HG02852 (cell line): ENCODE measurements around the gene STK35.

Source experiments
- ATAC-seq: cut with Tn5 transposase; IDR thresholded peaks from one replicate; pipeline ENCODE4 v1.9.1; 2021; ENCODE audit warnings: mild to moderate bottlenecking, moderate library complexity; ENCODE audit not compliant: unreplicated experiment

STK35 gene

GRCh38 chr20:2103461-2104153 is 2.0 kb downstream of the STK35 start:
- ATAC-seq = no peak

- ATAC-seq = no peak
These were observed 2.6 kb downstream of the STK35 start for GRCh38 chr20:2104236-2104635.

GRCh38 chr20:2108498-2108897 is 6.9 kb downstream of the STK35 start:
- ATAC-seq = no peak

GRCh38 chr20:2108987-2109386 is 7.4 kb downstream of the STK35 start:
- ATAC-seq = no peak

- ATAC-seq = no peak
These were observed 8.0 kb downstream of the STK35 start for GRCh38 chr20:2109425-2110210.

- no peak for ATAC-seq
These were observed 11.3 kb downstream of the STK35 start for GRCh38 chr20:2112910-2113309.

- ATAC-seq = no peak
These were observed 12.7 kb downstream of the STK35 start for GRCh38 chr20:2114127-2114959.

GRCh38 chr20:2114990-2115681 is 13.5 kb downstream of the STK35 start:
- no peak for ATAC-seq

- no peak for ATAC-seq
These were observed 14.7 kb downstream of the STK35 start for GRCh38 chr20:2116170-2116940.

- no peak for ATAC-seq
These were observed 17.2 kb downstream of the STK35 start for GRCh38 chr20:2118783-2119182.

GRCh38 chr20:2122936-2123335 is 21.3 kb downstream of the STK35 start:
- ATAC-seq = no peak

- ATAC-seq = no peak
These were observed 22.1 kb downstream of the STK35 start for GRCh38 chr20:2123720-2124119.

GRCh38 chr20:2124564-2125213 is 23.1 kb downstream of the STK35 start:
- ATAC-seq = no peak

- no peak for ATAC-seq
These were observed 24.0 kb downstream of the STK35 start for GRCh38 chr20:2125474-2126112.

GRCh38 chr20:2127238-2127637 is 25.6 kb downstream of the STK35 start:
- ATAC-seq = no peak

GRCh38 chr20:2128542-2128941 is 26.9 kb downstream of the STK35 start:
- no peak for ATAC-seq

- ATAC-seq = no peak
These were observed 28.5 kb downstream of the STK35 start for GRCh38 chr20:2130062-2130591.

GRCh38 chr20:2130683-2131082 is 29.1 kb downstream of the STK35 start:
- ATAC-seq = no peak

GRCh38 chr20:2131366-2131765 is 29.7 kb downstream of the STK35 start:
- no peak for ATAC-seq
